DMS153 treated with DMSO at 0.1 percent for 48 hours (cell line): Measurements from ENCODE around the gene ZMYM4.
"Not testable (repeated sequence)": the region's sequence is repeated elsewhere in the genome, so short reads cannot be mapped to it uniquely, and the experiment has no call there.

ENCODE experiments used
- DNase-seq: peaks from one replicate; lab custom pipeline; 2025; ENCODE audit not compliant: unreplicated experiment; lab: John Stamatoyannopoulos, UW

Gene ZMYM4

DNA sequence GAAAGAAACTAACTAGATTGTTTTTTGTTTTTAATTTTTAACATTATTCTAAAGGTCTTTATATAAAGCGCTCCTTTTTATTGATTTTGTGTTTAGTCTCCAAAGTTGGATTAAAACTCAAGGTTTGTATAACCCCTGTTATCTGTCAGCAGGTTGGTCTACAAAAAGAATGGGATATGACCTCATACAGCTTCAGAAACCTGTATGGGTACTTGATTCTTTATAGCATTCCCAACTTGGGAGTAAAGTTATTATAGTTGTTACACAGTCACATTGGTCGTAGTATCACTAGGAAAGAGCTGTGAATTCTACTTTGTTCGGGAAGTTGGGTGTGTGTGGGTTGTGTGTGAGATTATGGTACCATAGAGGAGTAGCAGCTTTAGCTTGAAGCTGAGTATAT, 52.4 kb downstream of the ZMYM4 start:
- DNase-seq = no peak

DNA sequence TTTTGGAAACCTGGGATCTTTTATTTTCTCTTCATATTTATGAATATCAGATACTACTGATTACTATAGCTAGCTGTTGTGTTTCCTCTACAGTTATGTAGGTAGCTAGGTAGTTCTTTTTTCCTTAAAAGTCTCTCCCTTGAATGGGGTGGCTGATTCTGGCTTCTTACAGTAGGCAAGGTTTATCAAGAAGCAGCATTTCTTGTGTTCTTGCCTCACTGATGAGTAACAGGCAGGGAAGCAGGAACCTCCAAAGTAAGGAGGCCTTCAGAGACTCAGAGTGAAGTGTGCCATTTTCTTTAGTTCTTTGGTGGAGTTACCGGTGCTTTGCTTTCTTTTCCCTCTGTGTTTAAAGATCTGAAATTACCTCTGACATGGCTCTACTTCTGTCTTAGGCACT, 56.0 kb downstream of the ZMYM4 start:
- DNase-seq = no peak

DNA sequence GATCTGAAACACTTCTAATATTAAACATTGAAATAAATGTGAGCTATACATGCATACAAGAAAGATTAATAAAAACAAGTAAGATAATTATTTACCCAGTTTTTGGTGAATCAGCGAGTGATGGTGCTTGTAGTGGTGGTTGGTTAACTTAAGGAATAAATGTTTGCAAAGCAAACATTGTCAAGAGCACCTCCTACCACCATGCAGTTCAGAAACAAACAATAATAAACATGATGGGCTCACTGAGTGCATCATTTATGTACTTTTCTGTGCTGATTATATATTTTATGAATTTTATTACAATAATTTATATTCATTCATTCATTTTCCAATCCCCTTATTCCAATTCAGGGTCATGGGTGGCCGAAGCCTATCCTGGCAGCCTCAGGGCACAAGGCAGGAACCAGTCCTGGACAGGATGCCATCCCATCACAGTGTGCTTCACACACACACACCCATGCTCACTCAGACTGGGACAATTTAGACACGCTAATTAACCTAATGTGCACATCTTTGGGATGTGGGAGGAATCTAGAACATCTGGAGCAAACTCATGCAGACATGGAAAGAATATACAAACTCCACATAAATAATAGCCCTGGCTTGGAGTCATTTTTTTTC, 57.8 kb downstream of the ZMYM4 start:
- DNase-seq = no peak

DNA sequence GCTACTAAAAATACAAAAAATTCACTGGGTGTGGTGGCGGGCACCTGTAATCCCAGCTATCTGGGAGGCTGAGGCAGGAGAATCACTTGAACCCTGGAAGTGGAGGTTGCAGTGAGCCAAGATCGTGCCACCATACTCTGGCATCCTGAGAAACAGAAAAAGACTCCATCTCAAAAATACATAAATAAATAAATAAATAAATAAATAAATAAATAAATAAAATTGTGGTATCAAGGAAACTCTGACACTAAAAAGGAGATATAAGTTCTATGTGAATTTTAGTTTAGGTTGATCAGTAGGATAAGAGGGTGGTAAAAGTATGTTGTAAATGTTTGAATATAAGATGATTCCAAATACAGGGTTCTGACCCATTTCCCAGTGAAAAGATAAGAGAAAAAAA, 63.1 kb downstream of the ZMYM4 start:
- not testable (repeated sequence) for DNase-seq

DNA sequence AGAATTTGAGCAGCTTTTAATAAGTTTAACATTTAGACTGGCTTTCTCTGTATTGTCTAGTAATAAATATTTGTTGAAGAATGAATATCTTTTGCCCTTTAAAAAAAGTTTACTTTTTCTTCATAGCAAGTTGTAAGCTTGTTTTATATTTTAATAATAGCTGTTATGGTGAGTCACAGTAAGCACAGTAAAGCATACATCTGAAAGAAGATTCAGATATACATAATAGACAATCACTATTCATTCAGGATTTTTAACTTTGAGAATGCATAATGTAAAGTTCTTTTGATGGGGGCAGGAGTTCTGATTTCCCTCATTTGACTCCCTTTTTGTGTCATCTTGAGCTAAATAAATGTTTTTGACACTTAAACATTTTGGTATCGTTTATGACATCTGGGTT, 66.0 kb downstream of the ZMYM4 start:
- no peak for DNase-seq

DNA sequence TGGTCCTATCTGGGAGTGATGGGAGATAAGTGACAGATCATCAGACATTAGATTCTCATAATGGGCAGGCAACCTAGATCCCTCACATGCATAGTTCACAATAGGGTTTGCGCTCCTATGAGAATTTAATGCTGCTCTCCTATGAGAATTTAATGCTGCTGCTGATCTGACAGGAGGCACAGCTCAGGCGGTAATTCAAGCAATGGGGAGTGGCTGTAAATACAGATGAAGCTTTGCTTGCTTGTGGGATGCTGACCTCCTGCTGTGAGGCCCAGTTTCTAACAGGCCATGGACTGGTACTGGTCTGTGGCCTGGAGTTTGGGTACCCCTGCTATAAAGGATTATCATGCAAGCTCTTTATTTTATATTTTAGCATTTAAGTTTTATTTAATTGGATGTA, 72.0 kb downstream of the ZMYM4 start:
- no peak for DNase-seq

DNA sequence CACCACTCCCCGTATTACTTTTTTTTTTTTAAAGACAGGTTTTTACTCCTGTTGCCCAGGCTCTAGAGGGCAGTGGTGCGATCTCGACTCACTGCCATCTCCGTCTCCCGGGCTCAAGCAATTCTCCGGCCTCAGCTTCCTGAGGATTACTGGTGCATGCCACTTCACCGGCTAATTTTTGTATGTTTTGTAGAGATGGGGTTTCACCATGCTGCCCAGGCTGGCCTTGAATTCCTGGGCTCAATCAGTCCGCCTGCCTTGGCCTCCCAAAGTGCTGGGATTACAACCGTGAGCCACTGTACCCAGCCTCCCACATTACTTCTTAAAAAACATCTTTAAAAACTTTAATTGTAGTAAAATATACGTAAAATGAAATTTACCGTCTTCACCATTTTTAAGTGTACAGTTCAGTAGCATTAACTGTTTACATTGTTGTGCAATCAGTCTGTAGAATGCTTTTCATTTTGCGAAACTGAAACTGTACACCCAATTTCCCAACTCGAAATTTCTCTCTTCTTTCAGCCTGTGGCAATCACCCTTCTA, 77.0 kb downstream of the ZMYM4 start:
- DNase-seq = no peak

DNA sequence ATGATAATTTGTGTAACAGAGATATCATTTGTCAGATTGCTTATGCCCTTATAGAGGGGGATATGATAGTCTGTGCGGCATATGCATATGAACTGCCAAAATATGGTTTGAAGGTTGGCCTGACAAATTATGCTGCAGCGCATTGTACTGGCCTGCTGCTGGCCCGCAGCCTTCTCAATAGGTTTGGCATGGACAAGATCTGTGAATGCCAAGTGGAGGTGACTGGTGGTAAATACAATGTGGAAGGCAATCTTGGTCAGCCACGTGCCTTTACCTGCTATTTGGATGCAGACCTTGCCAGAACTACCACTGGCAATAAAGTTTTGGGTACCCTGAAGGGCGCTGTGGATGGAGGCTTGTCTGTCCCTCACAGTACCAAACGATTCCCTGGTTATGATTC, 82.4 kb downstream of the ZMYM4 start:
- DNase-seq = no peak

DNA sequence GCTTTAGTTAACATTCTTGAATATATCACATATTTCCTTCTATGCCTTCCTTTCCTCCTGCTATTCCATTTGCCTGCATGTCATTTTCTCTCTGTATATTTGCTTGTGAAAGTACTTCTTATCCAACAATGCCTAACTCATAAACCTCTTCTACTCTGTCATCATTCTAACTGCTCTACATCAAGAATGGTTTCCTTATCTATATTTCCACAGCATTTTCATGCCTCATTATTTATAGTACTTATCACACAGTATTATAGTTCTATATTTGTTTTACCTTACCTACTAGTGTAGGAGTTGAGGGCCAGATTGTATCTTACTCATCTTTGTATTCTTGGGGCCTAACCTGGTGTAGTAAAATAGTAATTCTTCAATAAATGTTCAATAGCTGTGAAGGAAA, 91.5 kb downstream of the ZMYM4 start:
- no peak for DNase-seq

DNA sequence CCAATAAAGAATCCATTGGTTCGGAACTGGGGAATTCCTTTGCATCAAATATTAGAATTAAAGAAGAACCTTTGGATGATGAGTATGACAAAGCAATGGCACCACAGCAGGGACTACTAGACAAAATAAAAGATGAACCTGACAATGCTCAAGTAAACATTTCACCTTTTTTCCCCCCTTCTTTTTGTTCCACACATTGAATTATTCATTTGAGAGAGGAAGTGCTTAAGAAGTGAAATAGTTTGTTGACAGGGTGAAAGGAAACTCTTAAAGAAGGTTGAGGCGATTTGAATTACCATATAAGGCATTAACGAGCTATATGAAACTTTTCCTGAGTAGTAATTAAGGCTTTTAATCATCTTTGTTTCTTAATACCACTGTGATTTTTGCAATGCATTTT, 93.1 kb downstream of the ZMYM4 start:
- no peak for DNase-seq

DNA sequence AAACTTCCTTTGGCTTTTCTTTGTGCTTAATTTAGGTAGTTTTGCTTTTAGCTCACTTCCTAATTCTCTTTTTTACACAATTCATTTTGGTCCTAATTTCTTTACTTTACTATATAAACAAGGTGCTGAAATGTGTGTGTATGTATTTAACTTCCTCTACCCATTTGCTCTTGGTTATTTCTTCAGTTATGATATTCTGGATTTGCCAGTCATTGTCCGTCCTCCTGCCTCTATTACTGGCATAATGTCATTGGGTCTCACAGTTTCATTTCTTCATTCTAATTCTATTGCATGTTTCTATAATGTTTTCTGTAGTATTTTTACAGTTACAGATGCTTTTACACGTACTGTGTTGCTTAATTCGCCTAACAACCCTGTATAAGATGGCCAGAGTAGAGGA, 96.2 kb downstream of the ZMYM4 start:
- DNase-seq = no peak

DNA sequence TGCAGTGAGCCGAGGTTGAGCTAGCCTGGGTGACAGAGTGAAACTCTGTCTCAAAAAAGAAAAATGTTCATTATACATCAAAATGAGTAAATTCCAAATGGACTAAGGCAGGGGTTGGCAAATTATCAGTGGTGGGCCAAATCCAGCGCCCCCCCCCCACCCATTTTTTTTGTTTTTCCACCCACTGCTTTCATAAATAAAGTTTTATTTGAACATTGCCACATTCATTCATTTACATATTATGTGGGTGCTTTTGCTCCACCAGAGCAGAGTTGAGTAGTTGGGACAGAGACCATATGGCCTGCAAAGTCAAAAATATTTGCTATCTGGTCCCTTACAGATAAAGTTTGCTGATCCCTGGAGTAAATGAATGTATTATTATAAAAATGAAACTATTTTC, 99.4 kb downstream of the ZMYM4 start:
- DNase-seq = no peak

DNA sequence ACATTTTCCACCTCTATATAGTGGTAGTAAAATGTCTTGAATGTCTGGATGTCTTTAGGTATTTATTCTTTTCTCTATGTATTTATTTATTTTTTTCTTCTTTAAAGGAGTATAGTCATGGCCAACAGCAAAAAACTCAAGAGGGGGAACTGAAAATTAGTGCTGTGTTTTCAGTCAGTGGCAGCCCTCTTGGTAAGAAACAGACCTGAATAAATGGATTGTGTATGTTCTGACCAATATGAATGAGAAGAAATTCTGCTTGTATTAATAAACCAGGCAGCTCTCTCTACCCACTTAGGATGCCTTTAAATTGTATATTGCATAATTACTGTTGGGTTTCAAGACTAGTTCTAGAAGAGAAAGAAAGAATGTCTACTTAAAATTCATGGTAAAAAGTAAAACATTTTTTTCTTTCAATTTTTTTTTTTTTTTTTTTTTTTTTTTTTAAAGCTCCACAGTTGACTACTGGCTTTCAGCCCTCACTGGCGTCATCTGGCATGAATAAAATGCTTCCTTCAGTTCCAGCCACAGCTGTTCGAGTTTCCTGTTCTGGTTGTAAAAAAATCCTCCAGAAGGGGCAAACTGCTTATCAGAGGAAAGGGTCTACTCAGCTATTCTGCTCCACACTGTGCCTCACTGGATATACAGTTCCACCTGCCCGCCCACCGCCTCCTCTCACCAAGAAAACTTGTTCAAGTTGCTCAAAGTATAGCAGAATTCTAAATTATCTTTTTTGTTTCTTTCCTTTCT, 101.6 kb downstream of the ZMYM4 start:
- no peak for DNase-seq

DNA sequence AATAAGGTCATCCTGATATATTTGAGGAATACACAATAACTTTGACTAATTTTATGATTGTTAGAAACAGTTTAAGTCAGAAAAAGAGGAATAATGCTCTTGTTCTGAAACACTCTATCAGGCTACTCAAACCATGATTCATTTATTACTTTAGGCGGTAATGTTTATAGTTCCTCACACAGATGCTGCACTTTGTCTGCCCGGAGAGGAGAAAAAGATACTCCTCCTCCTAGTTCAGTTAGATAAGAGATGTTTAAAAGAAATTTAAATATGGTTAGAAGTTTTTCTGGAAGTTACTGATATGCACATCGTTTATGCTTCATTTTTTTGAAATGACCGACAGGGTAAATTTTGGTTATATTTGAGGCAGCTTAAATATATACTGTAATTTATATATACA, 103.0 kb downstream of the ZMYM4 start:
- DNase-seq = no peak

DNA sequence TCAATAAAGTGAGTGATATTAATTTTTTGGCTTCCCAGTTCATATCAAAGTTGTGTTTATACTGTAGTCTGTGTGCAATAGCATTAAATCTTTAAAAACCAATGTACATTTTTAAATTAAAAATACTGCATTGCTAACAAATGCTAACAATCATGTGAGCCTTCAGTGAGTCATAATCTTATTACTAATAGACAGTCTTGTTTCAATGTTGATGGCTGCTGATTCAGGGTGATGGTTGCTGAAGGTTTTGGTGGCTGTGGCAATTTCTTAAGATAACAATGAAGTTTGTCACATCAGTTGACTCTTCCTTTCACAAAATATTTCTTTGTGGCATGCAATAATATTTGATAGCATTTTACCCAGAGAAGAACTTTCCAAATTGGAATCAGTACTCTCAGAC, 109.0 kb downstream of the ZMYM4 start:
- DNase-seq = no peak

DNA sequence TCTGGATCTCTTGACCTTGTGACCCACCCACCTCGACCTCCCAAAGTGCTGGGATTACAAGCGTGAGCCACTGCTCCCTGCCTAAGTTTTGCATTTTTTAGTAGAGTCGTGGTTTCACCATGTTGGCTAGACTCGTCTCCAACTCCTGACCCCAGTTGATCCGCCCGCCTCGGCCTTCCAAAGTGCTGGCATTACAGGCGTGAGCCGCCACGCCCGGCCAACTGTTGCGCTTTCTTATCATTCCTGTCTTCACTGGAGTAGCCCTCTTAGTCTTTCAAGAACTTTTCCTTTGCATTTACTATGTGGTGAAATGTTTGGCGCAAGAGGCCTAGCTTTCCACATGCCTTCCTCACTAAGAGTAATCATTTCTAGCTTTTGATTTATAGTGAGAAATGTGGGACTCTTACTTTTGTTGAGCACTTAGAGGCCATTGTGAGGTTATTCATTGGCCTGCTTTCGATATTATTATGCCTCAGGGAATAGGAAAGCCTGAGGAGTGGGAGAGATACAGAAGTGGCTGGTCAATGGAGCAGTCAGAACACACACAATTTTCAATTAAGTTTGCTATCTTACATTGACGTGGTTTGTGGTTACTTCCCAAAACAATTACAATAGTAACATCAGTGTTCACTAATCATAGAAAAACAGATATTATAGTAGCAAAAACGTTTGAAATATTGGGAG, 111.0 kb downstream of the ZMYM4 start:
- no peak for DNase-seq

DNA sequence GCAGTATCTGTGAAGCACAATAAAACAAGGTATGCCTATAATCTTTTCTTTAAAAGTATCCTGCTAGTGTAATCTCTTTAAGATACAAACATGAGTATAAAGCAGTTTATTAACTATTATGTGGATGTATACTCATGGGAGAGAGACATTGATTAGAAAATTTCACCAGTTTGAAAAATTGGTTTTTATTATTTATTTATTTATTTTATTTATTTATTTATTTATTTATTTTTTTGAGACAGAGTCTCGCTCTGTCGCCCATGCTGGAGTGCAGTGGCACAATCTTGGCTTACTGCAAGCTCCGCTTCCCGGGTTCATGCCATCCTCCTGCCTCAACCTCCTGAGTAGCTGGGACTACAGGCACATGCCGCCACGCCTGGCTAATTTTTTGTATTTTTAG, 111.6 kb downstream of the ZMYM4 start:
- not testable (repeated sequence) for DNase-seq

DNA sequence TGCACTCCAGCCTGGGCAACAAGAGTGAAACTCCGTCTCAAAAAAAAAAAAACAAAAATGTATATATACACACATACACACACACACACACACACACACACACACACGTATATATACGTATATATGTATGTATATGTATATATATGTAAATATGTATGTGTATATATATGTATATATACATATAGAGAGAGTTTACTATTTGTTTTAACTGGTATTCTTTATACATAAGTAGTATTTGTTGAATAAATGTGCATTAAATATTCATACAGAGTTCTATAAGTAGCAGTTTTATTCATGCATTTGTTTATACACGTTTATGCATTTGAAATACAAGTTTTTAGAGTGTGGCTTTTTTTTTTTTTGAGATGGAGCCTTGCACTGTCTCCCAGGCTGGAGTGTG, 113.6 kb downstream of the ZMYM4 start:
- DNase-seq = no peak

DNA sequence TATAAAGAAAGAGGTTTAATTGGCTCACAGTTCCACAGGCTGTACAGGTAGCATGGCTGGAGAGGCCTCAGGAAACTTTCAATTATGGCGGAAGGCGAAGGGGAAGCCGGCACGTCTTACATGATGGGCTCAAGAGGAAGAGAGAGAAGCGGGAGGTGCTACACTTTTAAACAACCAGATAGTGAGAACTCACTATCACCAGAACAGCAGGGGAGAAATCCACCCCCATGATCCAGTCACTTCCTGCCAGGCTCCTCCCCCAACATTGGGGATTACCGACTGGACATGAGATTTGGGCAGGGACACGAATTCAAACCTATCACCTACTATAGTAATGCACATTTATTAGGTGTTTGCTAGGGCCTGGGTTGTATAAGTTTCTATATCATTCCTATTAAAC, 117.8 kb downstream of the ZMYM4 start:
- no peak for DNase-seq

DNA sequence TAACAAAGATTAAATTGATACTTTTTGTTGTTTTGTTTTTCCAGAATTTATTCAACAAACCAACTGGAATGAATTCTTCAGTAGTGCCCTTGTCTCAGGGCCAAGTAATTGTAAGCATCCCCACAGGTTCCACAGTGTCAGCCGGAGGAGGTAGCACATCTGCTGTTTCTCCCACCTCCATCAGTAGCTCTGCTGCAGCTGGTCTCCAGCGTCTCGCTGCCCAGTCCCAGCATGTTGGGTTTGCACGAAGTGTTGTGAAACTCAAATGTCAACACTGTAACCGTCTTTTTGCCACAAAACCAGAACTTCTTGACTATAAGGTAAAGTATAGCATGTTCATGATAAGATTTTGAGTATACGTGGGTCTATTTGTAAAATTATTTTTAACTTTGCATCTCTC, 118.5 kb downstream of the ZMYM4 start:
- no peak for DNase-seq

DNA sequence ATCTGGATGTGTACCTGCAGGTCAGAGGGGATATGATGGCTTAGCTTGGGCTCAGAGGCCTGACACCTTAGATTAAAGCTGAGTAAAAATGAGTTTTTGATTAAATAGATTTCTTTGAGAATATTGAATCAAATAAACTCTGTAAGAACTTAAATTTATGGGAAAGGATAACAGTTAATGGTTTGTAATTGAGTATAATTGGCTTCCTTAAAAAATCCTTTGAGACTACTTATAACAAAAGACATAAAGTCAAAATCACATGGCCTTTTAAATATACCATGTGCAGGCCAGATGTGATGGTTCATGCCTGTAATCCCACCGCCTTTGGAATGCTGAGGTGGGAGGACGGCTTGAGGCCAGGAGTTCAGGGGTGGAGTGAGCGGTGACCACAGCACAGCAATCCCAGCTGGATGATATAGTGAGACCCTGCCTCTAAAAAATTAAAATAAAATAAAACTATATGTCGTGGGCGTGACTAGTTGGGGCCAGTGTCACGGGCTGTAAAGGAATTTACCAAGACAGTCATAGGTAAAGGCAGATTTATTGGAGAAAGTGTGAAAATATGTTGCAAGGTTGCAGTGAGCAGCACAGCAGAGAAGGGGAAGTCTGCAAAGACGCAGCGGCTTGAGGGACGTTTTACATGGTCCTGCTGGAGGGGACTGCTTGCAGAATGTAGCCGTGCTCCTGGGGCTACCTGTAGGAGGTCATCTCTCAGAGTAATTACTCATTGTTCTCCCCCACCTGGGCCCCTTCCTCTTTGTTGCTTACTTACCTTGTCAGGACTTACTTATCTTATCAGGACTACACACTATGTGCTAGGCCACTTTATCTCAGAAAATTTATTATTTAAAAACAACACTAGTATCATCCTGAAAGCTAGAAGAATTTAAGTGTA, 122.3 kb downstream of the ZMYM4 start:
- DNase-seq = no peak
